Activated CD8-positive, alpha-beta memory T cell treated with anti-CD3 and anti-CD28 coated beads for 4 hours (primary cell): Measurements from ENCODE around the gene SYT2.
"Not testable (repeated sequence)": the region's sequence is repeated elsewhere in the genome, so short reads cannot be mapped to it uniquely, and the experiment has no call there.

Source experiments
- DNase-seq, 2 donors: peaks; one replicate each; pipeline ENCODE4 v3.0.0-alpha.2; 2020; ENCODE audit warnings: low read depth in 2 of 2

The SYT2 gene

GRCh38 chr1:202624088-202624780, 86.0 kb downstream of the SYT2 start:
- DNase-seq, result no peak

- not testable (repeated sequence) for DNase-seq
Observed at GRCh38 chr1:202623476-202623875, 86.8 kb downstream of the SYT2 start.

DNA sequence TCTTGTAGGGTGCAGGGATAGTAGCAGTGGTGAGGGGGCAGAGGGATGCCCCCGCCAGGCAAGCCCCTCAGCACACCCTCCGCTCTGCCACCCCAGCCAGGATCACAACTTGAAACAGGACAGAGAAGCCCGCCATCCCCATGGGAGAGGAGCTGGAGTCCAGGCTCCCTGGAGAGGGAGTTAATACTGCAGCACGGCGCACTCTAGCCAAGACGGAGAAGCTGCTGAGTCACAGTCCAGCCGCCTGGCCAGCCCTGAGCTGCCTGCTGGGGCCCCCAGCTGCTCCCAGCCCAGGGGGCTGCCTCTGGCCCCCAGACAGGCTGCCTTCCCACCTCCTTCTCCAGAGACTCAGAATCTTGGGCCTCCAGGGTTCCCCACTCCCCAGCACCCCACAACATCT, 87.2 kb downstream of the SYT2 start:
- no peak for DNase-seq

GRCh38 chr1:202622388-202622787, 87.9 kb downstream of the SYT2 start:
- no peak for DNase-seq

- DNase-seq, result no peak
Observed at GRCh38 chr1:202621446-202621845, 88.8 kb downstream of the SYT2 start.

- not testable (repeated sequence) for DNase-seq
Observed at GRCh38 chr1:202620036-202620435, 90.2 kb downstream of the SYT2 start.

DNA sequence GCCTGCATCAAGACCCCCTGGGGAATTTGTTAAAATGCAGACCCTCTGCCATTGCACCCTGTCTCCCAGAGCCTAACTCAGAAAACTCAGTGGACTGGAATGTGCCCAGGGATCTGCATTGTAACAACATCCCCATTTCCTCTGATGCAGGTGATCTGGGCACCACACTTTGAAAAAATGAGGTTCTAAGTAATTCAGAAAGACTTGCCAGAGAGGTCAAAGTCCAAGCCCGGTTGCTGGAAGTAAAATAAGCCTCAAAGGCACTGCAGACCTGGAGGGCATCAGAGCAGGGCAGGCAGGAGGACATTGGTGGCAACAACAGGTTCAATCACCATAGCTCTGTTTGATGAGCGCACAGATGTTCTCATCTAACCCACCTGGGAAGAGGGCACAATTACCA, 90.7 kb downstream of the SYT2 start:
- no peak for DNase-seq

DNA sequence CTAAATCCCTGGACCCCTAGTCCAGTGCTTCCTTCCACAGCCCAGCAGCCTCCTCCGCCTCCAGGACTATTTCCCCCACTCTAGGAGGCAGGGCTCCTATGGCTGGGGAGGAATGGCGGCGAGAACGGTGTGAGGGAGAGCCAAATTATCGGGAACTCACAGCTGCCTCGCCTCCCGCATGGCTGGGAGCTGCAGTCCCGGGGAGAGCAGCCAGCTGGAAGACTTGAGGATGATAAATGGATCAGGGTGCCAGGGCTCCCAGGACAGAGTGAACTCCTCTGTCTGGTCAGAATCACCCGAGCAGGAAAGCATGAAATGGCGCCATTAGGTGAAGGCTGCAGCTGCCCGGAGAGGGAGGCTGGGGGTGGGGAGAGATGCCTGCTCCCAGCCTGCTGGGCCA, 91.2 kb downstream of the SYT2 start:
- not testable (repeated sequence) for DNase-seq

DNA sequence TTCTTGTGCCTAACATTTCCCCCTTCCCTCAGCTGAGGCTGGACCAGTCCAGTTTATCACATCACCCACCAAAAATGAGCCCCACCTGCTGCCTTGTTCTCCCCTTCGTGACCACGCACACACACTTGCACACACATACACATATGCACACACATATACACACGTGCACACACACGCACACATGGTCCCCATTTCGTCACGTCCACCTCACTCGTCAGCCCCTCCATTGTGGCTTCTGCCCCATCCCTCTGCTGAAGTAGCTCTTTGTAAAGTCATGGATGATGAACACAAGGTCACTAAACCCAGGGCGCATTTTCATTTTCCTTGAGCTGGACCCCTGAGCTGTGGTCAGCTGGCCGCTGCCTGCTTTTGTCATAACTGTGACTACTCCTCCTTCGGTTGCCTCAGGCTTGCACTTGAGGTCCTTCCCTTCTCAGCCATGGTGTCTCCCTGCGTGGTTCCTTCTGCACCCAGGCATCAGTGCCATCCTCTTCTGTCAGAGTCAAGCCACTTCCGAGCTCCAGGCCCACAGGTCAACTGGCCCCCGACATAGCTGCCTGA, 93.8 kb downstream of the SYT2 start:
- DNase-seq, result no peak

- no peak for DNase-seq
Observed at GRCh38 chr1:202615501-202616354, 94.5 kb downstream of the SYT2 start.

GRCh38 chr1:202615208-202615500, 95.1 kb downstream of the SYT2 start:
- DNase-seq, result not testable (repeated sequence)

DNA sequence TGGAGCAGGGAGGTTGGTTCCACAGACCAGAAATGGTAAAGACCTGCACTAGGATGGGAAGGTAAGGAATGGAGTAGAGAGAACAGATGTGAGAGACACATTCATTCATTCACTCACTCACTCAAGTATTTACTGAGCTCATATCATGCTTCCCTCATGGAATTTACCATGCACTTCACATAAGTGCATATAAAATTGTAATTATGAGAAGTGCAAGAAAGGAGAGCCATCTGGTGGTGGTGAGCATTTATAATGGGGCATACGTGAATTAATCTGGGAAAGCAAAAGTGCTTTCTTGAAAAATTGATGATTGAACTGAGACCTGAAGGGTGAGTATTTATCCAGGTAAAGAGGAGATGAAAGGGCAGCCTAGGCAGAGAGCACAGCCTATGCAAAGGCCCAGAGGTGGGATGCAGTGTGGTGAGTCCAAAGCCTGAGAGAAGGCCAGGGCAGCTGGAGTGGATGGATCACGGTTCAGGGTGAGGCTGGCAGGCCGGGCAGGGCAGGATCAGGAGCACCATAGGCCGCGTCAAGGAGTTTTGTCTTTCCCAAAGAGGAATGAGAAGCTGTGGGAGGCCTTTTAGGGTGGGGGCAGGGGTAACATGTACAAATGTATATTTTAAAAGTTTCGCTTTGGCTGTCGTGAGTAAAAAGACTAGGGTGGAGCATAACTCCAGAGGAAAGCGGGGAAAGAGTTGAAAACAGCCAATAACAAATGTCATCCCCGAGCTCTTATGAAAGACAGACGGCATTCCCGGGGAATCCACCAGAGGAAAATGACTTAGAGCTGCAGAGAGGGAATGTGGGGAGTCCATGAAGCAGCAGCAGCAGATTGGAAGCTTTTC, 95.7 kb downstream of the SYT2 start:
- not testable (repeated sequence) for DNase-seq

- no peak for DNase-seq
Observed at GRCh38 chr1:202613571-202613970, 96.7 kb downstream of the SYT2 start.

DNA sequence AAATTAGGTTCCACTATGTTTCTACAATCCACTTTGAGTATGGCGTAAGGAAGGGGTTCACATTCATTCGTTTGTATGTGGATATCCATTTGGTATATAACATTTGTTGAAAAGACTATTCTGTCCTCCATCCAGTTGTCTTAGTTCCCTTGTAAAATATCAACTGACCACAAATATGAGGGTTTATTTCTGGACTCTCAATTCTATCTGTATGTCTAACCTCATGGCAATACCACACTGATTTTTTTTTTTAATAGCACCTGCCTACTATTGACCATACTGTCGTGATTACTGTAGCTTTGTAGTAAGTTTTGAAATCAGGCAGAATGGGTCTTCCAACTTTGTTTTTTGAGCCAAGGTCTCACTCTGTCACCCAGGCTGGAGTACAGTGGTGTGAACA, 98.2 kb downstream of the SYT2 start:
- not testable (repeated sequence) for DNase-seq

- no peak for DNase-seq
Observed at GRCh38 chr1:202605515-202605914, 104.7 kb downstream of the SYT2 start.

- no peak for DNase-seq
Observed at GRCh38 chr1:202603435-202603834, 106.8 kb downstream of the SYT2 start.

GRCh38 chr1:202600432-202601041, 109.7 kb downstream of the SYT2 start:
- DNase-seq, result no peak

DNA sequence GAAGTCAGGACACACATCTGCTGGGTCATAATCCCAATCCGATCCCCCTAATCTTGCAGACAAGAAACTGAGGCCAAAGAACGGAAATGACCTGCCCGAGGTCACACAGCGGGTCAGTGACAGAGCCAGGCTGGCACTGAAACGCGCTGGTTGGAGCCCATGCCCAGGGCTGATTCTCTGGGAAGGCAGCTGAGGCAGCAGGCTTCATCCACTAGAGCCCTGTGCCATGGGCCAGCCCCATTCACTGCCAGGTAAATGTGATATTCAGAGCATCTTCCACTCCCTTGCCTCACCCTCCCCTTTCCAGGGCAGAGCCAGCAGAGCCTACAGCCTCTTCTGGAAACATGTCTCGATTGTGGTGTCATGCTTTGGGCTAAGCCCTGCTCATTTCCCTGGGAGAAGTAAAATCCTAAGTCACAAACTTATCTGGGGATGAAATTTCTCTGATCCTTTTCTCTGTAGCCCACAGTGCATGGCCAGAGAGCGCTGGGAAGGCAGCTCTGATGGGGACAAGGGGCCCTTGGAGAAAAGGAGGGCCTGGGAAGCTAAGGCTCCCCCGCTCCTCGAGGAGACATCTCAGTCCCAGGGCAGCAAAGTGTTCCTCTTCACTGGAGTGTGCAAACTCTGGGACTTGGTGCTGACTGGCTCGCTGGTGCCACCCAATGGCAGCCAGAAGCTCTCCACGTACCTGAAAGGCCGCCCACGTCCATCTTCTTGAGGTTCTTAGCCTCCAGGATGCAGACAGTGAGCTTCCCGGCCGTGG, 110.4 kb downstream of the SYT2 start:
- DNase-seq, result no peak

DNA sequence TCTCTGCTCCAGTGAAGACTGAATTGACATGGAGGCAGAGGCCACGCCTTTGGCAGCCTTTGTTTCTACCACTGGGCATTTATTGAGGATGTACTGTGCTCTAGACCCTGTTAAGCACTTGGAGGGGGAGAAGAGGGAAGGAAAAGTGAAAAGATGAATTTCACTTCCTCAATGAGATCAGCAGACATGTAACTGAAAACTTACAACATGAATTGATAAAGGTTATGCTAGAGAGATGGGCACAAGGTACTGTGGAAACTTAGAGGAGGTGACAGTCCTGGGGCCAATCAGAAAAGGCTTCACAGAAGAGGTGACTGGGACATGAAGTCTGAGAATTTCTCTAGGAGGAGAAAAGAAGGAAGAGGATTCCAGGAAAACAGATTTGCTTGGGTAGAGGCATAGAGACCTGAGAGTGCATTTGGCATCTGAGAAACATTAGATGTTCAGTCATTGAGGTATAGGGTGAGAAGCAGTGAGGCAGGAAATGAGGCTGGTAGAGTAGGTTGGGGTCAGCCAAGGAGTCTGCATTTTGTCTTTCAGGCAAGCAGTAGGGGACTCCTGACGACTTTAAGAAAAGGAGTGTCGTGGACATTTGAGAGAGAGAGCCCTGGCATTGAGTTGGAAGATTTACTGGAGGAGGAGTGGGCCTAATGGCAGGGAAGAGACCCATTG, 113.0 kb downstream of the SYT2 start:
- DNase-seq, result no peak

- no peak for DNase-seq
Observed at GRCh38 chr1:202596638-202597037, 113.6 kb downstream of the SYT2 start.
